Superior temporal gyrus (tissue), 1 donor: ENCODE measurements around the gene CDK16.

Source experiments
- DNase-seq: peaks from one replicate; pipeline ENCODE4 v3.0.0-alpha.2; 2016; ENCODE audit errors: extremely low spot score

CDK16 gene

GRCh38 chrX:47227334-47227583 is 8.8 kb downstream of the CDK16 start:
- no peak for DNase-seq

- DNase-seq = no peak
These were observed 10.2 kb downstream of the CDK16 start for GRCh38 chrX:47228550-47229270.

- DNase-seq = no peak
These were observed 10.9 kb downstream of the CDK16 start for GRCh38 chrX:47229427-47229826.

GRCh38 chrX:47230136-47230868 is 11.8 kb downstream of the CDK16 start:
- DNase-seq = no peak

GRCh38 chrX:47231167-47231566 is 12.7 kb downstream of the CDK16 start:
- no peak for DNase-seq

- no peak for DNase-seq
These were observed 13.8 kb downstream of the CDK16 start for GRCh38 chrX:47232197-47232802.

GRCh38 chrX:47232803-47233332 is 14.4 kb downstream of the CDK16 start, which contains the start of gene USP11:
USP11 (plus strand) TSS chrX:47233009; CDS start chrX:47233044, 35 bp downstream.
- DNase-seq = peak; percentile 48

GRCh38 chrX:47233333-47234113 is 15.0 kb downstream of the CDK16 start:
- peak; percentile 89 for DNase-seq

- DNase-seq = no peak
These were observed 16.1 kb downstream of the CDK16 start for GRCh38 chrX:47234583-47234982.

- DNase-seq = peak; percentile 15
These were observed 17.2 kb downstream of the CDK16 start for GRCh38 chrX:47235691-47236103.

- DNase-seq = no peak
These were observed 20.7 kb downstream of the CDK16 start for GRCh38 chrX:47239199-47239598.

GRCh38 chrX:47239898-47240545 is 21.5 kb downstream of the CDK16 start:
- DNase-seq = no peak

- no peak for DNase-seq
These were observed 22.1 kb downstream of the CDK16 start for GRCh38 chrX:47240619-47241018.

- no peak for DNase-seq
These were observed 22.9 kb downstream of the CDK16 start for GRCh38 chrX:47241201-47242011.

GRCh38 chrX:47242321-47242720 is 23.8 kb downstream of the CDK16 start:
- DNase-seq = no peak

GRCh38 chrX:47243351-47243750 is 24.9 kb downstream of the CDK16 start:
- no peak for DNase-seq

GRCh38 chrX:47244676-47245075 is 26.2 kb downstream of the CDK16 start:
- DNase-seq = no peak

GRCh38 chrX:47245156-47245555 is 26.7 kb downstream of the CDK16 start:
- no peak for DNase-seq

- no peak for DNase-seq
These were observed 28.9 kb downstream of the CDK16 start for GRCh38 chrX:47247206-47247998.

- DNase-seq = no peak
These were observed 29.5 kb downstream of the CDK16 start for GRCh38 chrX:47247999-47248320.
